Activated CD4-positive, CD25-positive, alpha-beta regulatory T cell treated with anti-CD3 and anti-CD28 coated beads, Interleukin-2, amount 50 U/mL, for 72 hours (primary cell): Measurements from ENCODE around the gene FAAP20.

Source experiments
- DNase-seq: peaks from one replicate; pipeline ENCODE4 v3.0.0; 2021

The FAAP20 gene

DNA sequence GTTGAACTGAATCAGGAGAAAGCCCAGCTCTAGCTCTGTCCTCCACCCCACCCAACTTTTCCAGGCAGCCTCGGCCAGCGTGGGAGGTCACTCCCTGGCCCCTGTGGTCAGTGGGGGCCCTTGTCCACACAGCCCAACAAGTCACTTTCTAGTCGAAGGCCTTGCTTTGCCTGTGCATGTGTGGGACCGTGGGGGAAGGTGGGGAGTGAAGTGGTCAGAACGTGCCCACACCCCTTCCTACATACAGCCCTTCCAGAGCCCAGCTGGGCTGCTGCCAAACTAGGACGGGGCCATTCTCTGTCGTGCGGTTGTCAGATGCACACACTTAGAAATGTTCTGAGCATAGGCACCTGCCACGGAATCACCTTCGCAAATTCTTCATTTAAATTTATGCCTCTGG is 18.0 kb downstream of the FAAP20 start:
- DNase-seq, result no peak

DNA sequence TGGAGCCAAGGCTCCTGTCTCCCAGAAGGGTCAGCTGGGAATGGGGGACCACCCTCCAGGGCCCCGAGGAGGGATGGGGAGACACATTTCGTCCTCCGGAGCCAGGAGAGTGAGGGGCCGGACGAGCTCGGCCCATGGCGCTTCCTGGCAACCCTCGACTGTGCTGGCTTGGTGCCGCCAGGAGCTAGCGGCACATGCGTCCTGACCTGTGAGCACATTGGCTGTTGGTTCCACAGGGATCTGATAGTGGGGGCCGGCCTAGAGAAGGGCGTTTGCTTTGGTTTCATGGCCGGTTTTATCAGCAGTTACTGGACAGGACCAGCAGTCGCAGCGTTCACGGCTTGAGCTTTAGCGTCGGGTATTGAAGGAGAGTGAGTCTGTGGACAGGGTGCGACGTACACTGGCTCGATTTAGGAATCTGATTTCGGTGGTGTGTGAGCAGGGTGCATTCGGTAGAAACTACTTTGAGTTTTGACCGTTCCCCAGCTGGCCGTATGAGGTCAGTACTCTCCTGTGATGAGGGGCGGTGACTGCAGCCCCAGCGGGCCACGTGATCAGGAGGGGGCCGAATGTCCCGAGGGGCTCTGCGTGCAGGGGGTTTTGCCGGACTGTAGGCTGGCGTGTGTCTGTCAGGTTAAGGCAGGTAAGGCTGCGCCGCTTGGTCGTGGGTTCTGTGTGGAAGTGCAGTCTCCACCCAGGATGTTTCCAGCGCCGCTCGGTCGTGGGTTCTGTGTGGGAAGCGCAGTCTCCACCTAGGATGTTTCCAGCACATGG is 18.7 kb downstream of the FAAP20 start:
- no peak for DNase-seq

DNA sequence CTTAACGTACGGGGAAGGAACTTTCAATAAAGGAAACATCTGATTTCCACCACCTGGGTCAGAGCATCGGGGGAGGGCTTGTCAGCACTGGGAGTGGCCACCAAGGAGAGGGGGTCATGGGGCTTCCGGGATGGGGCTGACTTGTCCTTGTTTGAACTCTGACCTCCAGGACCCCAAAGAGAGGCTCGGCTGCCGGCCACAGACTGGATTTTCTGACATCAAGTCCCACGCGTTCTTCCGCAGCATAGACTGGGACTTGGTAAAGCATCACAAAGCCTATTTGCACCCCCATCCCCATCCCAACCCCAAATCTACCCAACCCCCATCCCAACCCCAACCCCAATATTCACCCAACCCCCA is 19.5 kb downstream of the FAAP20 start:
- no peak for DNase-seq

DNA sequence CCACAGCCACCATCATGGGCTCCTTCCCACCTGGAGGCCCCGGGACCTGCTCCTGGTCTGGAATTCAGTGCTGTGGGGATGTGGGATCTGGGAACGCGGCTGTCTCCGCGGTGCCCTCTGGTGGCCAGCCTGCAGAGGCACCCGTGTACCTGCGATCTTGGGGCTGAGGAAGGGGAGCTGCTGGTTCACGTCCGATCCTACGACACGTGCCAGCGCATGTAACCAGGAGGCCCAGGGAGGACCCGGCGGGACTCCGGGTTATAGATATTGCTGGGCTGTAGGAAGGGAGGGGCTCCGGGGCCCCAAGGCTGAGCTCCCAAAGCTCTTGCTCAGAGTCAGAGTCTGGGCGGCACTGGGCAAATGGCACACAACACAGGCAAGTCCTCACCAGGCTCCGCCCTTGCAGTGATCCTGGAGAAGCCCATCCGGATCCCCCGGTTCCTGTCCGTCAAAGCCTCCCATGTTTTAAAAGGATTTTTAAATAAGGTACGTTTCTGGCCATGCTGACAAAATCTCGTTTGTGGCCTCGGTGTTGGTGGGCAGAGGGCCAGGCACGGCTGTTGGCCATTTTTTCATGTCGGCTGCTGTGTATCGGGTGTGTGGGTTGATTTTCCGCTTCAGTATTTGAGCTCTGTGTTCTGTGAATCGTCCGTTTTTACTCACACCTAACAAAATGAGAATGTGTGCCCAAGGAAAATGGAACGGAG is 20.1 kb downstream of the FAAP20 start:
- peak; percentile 52 for DNase-seq

DNA sequence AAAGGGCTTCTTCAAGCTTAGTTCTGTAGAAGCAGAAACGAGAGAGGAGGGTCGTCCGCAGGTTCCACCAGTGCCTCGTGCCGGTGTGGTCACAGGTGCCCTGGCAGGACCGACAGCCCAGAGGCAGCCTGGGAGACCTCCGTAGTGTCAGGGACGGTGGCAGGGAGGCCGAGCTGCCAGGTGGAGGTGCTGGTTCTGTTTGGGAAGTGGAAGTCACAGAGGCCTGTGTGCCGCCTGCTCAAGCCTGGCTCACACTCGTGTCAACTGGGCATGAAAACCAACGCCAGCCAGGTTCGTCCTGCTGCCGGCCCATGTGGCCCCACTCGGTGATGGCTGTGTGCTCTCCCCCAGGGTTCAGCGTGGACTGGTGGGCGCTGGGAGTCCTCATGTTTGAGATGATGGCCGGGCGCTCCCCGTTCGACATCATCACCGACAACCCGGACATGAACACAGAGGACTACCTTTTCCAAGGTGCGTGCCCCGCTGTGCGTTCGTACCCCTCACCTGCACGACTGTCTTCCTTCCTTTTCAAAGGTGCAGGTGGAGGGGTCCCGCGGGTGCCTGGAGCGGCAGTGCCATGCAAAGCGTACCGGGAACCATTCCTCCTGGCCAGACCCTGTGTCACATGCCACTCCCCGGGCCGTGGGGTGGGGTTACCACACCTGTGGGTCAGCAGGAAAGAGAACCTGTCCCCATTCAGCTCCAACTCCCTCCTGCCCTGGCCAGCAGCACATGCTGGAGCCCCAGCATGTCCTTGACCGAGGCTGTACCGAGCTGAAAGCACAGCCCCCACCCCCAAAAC is 20.8 kb downstream of the FAAP20 start:
- DNase-seq, result no peak

DNA sequence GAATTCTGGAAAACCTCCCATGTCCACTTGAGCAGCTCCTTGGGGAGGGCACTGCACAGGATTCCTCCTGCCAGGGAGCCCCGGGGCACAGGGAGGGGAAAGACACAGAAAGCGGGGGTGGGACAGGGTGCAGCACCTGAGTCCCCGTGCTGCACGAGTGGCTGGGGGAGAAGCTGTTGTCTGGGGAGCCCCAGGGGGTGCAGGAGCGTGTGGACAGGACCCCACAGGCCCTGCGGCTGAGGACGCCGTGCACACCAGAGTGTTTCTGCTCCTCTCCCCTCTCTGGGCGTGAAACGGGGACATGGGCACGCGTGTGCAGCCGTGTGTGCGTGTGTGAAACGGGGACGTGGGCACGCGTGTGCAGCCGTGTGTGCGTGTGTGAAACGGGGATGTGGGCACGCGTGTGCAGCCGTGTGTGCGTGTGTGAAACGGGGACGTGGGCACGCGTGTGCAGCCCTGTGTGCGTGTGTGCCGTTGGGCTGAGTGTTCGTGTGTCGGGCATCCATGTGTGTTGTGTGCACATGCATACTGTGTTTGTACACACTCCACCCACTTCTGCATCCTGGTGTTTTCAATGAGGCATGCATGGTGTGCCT is 21.9 kb downstream of the FAAP20 start:
- DNase-seq, result no peak

DNA sequence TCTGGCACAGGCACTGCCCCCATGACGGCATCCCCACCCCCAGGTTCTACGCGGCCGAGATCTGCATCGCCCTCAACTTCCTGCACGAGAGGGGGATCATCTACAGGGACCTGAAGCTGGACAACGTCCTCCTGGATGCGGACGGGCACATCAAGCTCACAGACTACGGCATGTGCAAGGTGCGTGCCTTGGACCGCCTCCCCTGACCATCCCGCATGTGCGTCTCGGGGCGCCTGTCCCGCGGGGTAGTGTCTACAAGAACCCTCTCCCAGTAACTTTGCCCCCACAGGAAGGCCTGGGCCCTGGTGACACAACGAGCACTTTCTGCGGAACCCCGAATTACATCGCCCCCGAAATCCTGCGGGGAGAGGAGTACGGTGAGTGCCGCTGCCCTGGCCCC is 22.6 kb downstream of the FAAP20 start:
- no peak for DNase-seq

DNA sequence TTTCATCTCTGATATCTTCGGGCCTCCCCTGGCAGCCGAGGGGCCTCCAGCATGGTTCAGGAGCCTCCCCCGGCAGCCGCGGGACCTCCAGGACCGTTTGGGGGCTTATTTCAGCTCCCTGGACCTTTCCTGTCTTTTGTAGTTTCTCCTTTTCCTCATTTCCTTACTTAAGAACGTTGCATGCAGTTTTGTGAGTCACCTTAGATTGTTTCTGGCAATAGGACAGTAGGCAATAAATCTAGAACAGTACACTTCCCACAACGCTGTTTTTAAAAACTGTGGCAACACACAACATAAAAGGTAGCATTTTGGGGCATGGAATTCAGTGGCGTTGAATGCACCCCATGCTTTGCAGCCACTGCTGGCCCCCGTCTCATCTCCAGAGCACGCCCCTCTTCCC is 24.4 kb downstream of the FAAP20 start:
- no peak for DNase-seq

DNA sequence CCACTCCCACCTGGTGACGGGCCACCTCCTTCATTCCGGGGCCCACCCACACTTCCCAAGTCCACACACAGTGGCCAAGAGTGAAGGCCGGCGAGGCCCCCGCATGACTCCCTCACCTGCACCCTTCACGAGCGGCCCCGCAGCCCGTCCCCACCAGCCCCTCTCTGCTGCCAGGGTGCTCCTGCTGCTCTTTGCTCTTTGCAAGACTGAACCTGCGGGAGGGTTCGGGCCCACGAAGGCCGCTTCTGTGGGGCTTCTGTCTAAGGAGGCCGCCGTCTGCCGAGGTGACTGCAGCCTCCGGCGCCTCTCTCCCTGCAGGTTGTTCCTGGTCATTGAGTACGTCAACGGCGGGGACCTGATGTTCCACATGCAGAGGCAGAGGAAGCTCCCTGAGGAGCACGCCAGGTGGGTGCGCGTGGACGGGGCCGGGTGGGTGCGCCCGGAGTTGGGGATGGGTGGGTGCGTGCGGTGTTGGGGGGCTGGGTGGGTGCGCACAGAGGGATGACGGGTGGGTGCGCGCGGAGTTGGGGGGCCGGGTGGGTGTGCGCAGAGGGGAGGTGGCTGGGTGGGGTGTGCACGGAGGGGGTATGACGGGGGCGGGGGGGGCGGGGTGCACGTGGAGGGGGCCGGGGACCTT is 25.3 kb downstream of the FAAP20 start:
- no peak for DNase-seq

DNA sequence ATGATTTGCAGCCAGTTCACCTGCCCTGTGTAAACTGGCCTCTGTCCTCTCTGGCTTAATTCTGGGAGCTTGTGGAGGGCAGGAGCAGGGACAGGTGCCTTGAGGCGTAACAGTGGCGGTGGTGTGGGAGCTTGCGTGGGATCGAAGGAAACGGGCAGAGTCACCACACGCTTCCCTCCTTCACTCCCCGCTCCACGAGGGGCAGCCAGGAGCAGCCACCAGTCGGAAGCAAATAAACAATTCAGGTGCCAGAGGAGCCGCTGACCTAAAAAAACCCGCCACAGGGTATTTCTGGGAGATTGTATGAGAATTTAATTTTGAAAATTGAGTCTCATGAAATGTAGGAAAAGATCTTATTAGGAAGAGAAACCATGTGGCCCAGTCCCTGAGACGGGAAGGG is 26.0 kb downstream of the FAAP20 start:
- no peak for DNase-seq

DNA sequence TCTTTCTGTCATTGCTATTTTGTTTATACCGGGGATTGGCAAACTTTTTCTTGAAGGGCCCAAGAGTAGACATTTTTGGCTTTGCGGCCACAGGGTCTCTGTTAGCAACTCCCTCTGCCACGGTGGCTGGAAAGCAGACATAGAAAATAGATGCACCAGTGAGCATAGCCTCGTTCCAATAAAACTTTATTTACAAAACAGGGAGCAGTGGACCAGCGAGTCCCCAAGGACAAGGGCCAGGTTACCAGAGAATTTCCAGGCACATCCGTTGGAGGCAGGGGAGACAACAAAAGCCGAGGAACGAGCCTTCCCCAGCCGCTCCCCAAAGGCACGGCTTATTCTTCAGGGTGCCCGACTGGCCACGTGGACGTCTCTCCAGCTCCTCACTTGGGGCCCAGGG is 26.5 kb downstream of the FAAP20 start:
- DNase-seq, result no peak

DNA sequence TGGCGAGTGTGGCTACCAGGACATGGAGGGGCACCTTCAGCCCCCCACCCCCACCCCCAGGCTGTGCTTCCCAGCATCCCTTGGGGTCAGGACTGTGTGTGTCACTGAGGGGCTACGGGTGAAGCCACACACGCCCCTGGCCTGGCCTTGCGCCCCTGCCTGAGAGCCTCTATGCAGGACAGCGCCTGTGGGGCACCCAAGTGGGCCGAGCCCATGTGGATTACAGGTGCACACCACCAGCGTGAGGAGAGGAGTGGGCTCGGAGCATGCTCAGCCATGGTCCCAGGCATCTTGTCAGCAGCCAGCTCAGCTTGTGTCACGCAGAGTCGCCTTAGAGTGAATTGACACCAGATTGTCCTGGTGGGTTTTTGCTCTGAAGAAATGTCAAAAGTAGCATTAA is 27.9 kb downstream of the FAAP20 start:
- DNase-seq, result no peak

DNA sequence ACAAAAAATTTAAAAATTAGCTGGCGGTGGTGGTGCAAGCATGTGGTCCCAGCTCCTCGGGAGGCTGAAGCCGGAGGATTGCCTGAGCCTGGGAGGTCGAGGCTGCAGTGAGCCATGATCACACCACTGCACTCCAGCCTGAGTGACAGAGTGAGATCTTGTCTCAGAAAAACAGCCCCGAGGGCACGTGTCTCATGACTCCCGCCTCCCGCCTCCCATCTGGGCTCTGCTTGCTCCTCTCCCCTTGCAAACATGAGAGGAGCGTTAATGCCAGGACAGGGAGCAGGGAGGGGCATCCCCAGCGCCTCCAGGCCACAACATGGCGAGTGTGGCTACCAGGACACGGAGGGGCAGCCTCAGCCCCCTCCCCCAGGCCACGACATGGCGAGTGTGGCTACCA is 28.3 kb downstream of the FAAP20 start:
- DNase-seq, result no peak

DNA sequence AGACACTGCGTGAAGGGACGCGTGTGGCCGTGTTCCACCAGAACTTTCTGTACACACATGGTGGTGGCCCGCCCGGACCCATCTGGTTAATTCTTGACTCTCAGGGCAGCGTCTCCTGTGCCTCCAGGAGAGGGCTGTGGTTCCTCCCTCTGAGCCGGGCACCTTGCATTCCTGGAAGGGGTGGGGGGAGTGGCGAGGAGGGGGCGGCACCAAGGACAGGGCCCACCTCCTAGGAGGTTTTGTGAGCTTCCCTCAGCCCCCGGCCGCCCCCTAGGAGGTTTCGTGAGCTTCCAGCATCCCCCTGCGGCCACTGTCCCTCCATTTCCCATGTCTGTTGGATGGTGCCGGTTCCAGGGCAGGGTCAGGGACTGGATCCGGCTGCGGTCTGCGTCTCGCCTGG is 28.9 kb downstream of the FAAP20 start:
- no peak for DNase-seq

DNA sequence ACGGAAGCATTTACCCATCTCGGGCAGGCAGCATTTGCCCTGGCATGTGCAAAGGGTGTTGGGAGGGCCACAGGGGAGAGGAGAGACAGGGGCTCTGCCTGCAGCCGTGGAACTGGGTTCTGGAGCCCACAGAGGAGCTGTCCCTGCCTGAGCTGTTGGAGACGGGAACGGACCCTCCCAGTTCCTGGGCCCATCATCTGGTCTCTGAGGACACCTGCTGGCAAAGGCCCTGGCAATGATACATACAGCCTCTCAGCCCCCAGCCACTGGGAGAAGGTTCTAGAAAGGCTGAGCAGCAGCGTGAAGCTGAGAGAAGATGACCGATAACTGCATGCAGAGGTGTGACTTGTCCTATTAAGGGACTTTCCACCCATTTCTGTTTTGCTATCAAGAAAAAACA is 31.4 kb downstream of the FAAP20 start:
- no peak for DNase-seq

DNA sequence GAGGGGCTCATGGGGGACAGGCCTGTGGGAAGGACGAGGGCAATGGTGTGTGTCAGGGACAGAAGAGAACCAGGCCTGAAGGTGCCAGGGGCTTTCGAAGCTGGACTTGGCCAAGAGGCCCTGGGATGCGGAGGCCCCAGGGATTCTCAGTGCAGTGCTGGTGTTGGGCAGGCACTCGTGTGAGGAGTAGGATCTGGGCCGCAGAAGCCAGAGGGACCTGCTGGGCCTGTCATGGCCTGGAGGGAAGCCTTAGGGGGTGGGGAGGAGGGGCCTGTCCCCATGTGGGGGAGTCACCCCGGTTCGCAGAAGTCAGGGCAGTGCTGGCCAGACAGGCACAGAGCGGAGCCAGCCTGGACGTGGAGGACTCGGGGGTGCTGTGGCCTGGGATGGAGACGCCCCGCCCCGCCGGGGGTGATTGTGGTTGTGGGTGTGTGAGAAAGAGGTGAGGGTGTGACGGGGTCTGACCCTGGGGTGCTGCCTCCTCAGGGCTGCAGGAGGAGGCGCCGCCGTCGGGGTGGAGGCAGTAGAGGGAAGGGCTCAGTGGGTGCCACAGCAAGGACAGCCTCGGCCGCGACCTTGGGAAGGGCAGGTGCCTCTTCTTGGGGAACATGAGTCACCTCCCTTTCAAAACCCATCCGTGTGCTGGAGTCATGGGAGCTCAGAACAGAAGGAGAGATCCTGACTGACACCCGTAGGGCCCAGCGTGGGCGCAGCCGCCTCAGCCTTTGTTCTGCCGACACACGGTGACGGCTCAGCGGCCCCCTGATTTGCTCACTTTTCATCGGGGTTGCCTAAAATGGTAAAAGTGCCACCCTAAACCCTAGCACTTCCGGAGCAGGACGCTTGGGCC is 33.9 kb downstream of the FAAP20 start:
- DNase-seq, result no peak

DNA sequence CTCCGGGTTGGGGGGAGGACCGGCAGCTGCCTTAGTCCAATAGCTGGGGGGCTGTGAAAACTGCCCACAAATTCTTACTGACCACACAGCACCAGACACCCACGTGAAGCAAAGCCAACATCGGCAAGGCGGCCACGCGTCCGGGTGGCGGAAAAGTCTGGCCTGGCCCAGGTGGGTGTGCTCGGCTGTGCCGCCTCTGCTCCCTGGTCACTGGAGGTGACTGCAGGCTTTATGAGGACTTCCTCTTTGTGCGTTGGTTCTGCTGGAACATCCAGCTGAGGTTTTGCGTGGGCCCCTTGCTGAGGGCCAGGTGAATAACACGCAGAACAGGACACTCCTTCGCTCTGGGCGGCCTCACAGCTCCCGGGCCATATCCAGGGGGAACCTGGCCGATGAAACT is 35.4 kb downstream of the FAAP20 start:
- no peak for DNase-seq

DNA sequence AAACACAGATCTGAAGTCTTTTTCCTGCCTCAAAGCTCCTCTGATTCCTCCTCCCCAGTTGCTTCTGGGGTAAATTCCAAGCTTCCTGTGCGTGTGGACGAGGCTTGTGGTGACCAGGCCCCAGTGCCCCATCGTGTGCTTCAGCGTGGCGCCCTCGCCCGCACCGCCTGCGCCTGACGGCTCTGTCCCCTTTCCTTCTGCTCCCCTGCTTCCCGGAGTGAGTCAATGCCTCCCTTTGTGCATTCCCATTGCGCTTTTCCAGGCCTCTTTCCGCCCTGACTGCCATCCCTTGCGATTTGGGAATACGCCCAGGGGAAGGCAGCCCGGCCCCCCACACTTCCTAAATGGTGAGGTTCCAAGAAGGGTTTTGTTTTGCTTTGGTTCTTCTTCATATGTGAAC is 36.3 kb downstream of the FAAP20 start:
- no peak for DNase-seq

DNA sequence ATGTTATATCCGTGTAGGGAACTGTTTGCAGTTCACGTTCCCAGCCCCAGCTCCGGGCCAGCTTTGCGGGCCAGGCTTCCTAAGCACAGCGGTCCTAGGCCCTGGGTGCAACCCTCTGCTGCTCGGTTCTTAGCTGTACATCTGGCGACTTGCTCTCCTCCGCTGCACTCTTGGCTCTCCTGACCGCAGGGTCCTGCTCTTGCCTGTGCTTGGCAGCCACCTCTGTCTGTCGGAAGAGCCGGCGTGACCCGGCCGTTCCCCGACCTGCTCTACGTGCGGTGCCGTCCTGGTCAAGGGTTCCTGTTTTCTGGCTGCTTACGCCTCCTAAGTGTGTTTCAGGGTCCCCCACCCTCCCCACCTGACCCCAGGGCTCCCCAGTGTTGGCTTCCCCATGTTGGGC is 36.7 kb downstream of the FAAP20 start:
- no peak for DNase-seq

DNA sequence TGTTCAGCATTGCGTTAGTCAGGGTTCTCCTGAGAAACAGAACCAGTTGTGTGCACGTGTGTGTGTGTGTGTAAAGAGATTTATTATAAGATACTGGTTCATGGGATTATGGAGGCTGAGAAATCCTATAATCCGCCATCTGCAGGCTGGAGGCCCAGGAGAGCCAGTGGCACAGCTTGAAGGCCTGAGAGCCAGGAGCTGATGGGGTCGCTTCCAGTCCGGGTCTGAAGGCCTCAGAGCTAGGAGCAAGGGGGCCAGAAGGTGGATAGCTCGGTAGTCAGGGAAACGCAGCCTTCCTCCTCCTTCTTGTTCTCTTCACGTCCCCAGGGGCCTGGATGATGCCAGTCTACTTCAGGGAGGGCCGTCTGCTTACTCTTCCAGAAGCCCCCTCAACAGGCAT is 37.7 kb downstream of the FAAP20 start:
- no peak for DNase-seq

DNA sequence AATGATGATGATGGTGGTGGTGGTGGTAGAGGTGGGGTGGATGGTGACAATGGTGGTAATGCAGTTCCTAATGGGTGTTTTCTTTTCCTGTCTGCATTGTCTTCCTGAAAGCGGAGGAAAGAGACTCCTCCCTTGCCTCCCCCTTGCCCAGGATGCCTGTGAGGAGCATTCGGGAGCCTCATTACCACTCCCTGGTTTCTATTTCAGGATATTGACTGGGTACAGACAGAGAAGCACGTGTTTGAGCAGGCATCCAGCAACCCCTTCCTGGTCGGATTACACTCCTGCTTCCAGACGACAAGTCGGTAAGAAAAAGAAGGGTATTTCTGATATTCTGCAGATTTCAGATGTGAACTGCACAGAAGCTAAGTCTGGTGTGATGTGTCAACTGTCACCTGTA is 38.8 kb downstream of the FAAP20 start:
- DNase-seq, result no peak

DNA sequence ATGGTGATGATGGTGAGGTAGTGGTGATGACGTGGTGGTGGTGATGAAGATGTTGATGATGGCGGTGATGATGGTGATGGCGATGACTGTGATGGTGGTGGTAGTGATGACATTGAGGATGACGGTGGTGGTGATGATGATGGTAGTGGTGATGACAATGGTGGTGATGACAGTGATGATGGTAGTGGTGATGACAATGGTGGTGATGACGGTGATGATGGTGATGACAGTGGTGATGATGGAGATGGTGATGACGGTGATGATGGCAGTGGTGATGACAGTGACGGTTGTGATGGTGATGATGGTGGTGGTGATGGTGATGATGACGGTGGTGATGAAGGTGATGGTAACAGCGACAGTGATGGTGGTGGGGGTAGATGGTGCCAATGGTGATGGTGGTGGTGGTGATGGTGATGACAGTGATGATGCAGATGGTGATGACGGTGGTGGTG is 39.4 kb downstream of the FAAP20 start:
- DNase-seq, result no peak
